Liver (tissue), 9 donors: ENCODE measurements around the gene NDUFA8. TPM values are rescaled to one million over a fixed set of nuclear protein-coding genes. Genes with fewer than 3 reads are reported as not detected.

ENCODE experiments used
- DNase-seq: peaks from one replicate; pipeline ENCODE4 v3.0.0-alpha.2; 2017; ENCODE audit warnings: low spot score
- H3K27ac ChIP-seq, 2 donors: one replicate each; pipeline ENCODE4 v1.7.0; 2013; ENCODE audit warnings: inconsistent platforms in 2 of 2, low read length in 2 of 2, control low read depth in 1 of 2, low read depth in 1 of 2, mild to moderate bottlenecking in 1 of 2
- H3K27me3 ChIP-seq, 4 donors: one replicate each; pipeline versions ENCODE4 v1.6.1 to v1.7.0; 2013; ENCODE audit warnings: low read length in 3 of 4, inconsistent platforms in 1 of 4, mild to moderate bottlenecking in 1 of 4, moderate library complexity in 1 of 4; ENCODE audit not compliant: control insufficient read depth in 4 of 4, insufficient read depth in 4 of 4
- H3K36me3 ChIP-seq, 4 donors: one replicate each; pipeline versions ENCODE4 v1.6.1 to v1.7.0; 2013; ENCODE audit warnings: low read length in 3 of 4, mild to moderate bottlenecking in 3 of 4, low read depth in 1 of 4, moderate library complexity in 1 of 4; ENCODE audit not compliant: control insufficient read depth in 4 of 4, insufficient read depth in 3 of 4
- H3K4me1 ChIP-seq, 4 donors: one replicate each; pipeline versions ENCODE4 v1.6.1 to v1.7.0; 2013; ENCODE audit warnings: low read length in 3 of 4, mild to moderate bottlenecking in 3 of 4, moderate library complexity in 1 of 4; ENCODE audit not compliant: control insufficient read depth in 4 of 4, insufficient read depth in 4 of 4
- H3K4me3 ChIP-seq, 3 donors: one replicate each; pipeline versions ENCODE4 v1.6.1 to v1.7.0; 2013; ENCODE audit warnings: low read length in 3 of 3, control low read depth in 1 of 3, low read depth in 1 of 3, mild to moderate bottlenecking in 1 of 3
- H3K9ac ChIP-seq, 2 donors: one replicate each; pipeline ENCODE4 v1.7.0; 2013; ENCODE audit warnings: low read length in 2 of 2, mild to moderate bottlenecking in 2 of 2, moderate library complexity in 2 of 2, control low read depth in 1 of 2, low read depth in 1 of 2
- H3K9me3 ChIP-seq, 4 donors: one replicate each; pipeline versions ENCODE4 v1.6.1 to v1.7.0; 2013; ENCODE audit warnings: low read length in 3 of 4; ENCODE audit not compliant: control insufficient read depth in 4 of 4
- EGR1 ChIP-seq, 2 donors: IDR thresholded peaks; 2 replicates each; pipeline ENCODE4 v1.6.1; 2016 to 2018; ENCODE audit warnings: antibody characterized with exemption in 2 of 2, low read depth in 2 of 2
- FOXA2 ChIP-seq: IDR thresholded peaks from 2 replicates; pipeline ENCODE4 v1.6.1; 2016; ENCODE audit warnings: antibody characterized with exemption
- GABPA ChIP-seq, 2 donors: IDR thresholded peaks in 1 of 2; conservative IDR thresholded peaks in 1 of 2; 2 replicates each; pipeline ENCODE4 v1.6.1; 2016; ENCODE audit warnings: antibody characterized with exemption in 2 of 2, mild to moderate bottlenecking in 1 of 2, moderate library complexity in 1 of 2
- HNF4A ChIP-seq, 2 donors: conservative IDR thresholded peaks; 2 replicates each; pipeline ENCODE4 v1.6.1; 2016; ENCODE audit warnings: antibody characterized with exemption in 2 of 2, mild to moderate bottlenecking in 2 of 2
- HNF4G ChIP-seq: IDR thresholded peaks from 2 replicates; pipeline ENCODE4 v1.6.1; 2016; ENCODE audit warnings: antibody characterized with exemption
- NR2F2 ChIP-seq: IDR thresholded peaks from 2 replicates; pipeline ENCODE4 v1.6.1; 2016; ENCODE audit warnings: antibody characterized with exemption
- RAD21 ChIP-seq, 2 donors: IDR thresholded peaks; 2 replicates each; pipeline ENCODE4 v1.6.1; 2016; ENCODE audit warnings: antibody characterized with exemption in 2 of 2, mild to moderate bottlenecking in 2 of 2
- SP1 ChIP-seq: IDR thresholded peaks from 2 replicates; pipeline ENCODE4 v1.6.1; 2018; ENCODE audit warnings: antibody characterized with exemption, mild to moderate bottlenecking
- TAF1 ChIP-seq: conservative IDR thresholded peaks from 2 replicates; pipeline ENCODE4 v1.6.1; 2016; ENCODE audit warnings: antibody characterized with exemption, mild to moderate bottlenecking
- YY1 ChIP-seq: IDR thresholded peaks from 2 replicates; pipeline ENCODE4 v1.6.1; 2016; ENCODE audit warnings: antibody characterized with exemption, mild to moderate bottlenecking
- WGBS: extraction: QIAGEN DNeasy Blood & Tissue Kit; methylation state at CpG from one replicate; pipeline ENCODE4 v1.1.7; 2013; 5-methylcytosine and 5-hydroxymethylcytosine counted together
- polyA plus RNA-seq, 2 donors: library from polyadenylated mRNA; stranded (reverse) in 1 of 2; unstranded in 1 of 2; fragments of 200-250 nt in 1 of 2; fragments of >200 nt in 1 of 2; fragmentation: Nextera tagmentation in 1 of 2; extraction: Ambion mirVana in 1 of 2; gene quantifications; one replicate each; pipeline versions ENCODE4 v1.2.1 to v1.2.3, GENCODE V29; 2013 to 2015
- total RNA-seq, 2 donors: library from RNA; depleted of rRNA; stranded (reverse); fragments of >200 nt; gene quantifications; one replicate each; pipeline ENCODE4 v1.2.3, GENCODE V29; 2014
- TF ChIP-seq, protein P1 (sequence below): IDR thresholded peaks from 2 replicates; pipeline ENCODE4 v1.6.1; 2016; ENCODE audit warnings: antibody characterized with exemption
- TF ChIP-seq, protein P2 (sequence below): IDR thresholded peaks from 2 replicates; pipeline ENCODE4 v1.6.1; 2016; ENCODE audit warnings: antibody characterized with exemption, mild to moderate bottlenecking
- TF ChIP-seq, protein P3 (sequence below): fragments of 150-350 bp; IDR thresholded peaks from 2 replicates; pipeline ENCODE4 v1.5.1; 2017; ENCODE audit warnings: improper control_type of control experiment, low read depth, low read length; ENCODE audit not compliant: missing input control
- TF ChIP-seq, protein P4 (sequence below): IDR thresholded peaks from 2 replicates; pipeline ENCODE4 v1.6.1; 2016; ENCODE audit warnings: antibody characterized with exemption
- donor health status: healthy.
- donor health status: healthy.
- donor health status: healthy.
- donor health status: healthy.
- donor health status: healthy.

The NDUFA8 gene
- total and polyA plus RNA-seq, 4 donors: 24.9 to 51.9 (median 38.8) TPM

DNA sequence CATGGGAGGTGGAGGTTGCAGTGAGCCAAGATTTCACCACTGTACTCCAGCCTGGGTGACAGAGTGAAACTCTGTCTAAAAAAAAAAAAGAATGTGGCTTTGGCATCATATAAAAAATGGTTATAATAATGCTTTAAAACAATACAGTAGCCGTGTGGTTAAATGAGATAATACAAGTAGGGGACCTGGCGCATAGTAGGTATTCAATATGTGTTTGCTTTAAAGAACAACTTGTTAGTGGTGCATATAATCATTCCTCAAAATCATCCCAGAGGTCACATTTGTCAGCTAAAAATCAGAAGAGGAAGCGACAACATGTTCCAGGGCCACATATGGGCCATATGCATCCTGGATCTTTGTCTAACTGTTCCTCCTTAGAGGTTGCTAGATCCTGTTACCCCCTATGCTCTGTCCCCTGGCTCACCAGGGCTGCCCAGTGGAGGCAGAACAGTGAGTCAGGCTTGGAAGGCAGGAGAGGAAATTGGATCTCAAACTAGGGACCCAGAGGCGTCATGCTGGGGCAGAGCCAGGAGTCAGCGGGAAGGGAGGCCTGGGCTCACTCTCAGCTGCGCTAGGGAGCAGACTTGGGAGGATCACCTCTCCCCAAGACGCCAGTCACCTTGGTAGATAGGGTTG lies 41.5 kb upstream of the NDUFA8 start:
- Histone ChIP-seq H3K4me3 (no peak overlapping the region), H3K36me3 (no peaks in the 10 kb centered on the region), H3K27ac (no peak overlapping the region), H3K4me1 (no peaks in the 10 kb centered on the region), H3K9me3 (no peaks in the 10 kb centered on the region), H3K27me3 (no peaks in the 10 kb centered on the region), H3K9ac (no peak overlapping the region)
- TF ChIP-seq NR2F2 (no peak), HNF4A (conservative IDR thresholded peaks at IDR 0.05) (no peak), SP1 (no peak), YY1 (no peak), HNF4G (no peak)
- TF ChIP-seq, protein P1, sequence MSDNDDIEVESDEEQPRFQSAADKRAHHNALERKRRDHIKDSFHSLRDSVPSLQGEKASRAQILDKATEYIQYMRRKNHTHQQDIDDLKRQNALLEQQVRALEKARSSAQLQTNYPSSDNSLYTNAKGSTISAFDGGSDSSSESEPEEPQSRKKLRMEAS: no peak
- 88% methylated on average over 7 of the region's 7 CpGs for WGBS
- DNase-seq: no peak

DNA sequence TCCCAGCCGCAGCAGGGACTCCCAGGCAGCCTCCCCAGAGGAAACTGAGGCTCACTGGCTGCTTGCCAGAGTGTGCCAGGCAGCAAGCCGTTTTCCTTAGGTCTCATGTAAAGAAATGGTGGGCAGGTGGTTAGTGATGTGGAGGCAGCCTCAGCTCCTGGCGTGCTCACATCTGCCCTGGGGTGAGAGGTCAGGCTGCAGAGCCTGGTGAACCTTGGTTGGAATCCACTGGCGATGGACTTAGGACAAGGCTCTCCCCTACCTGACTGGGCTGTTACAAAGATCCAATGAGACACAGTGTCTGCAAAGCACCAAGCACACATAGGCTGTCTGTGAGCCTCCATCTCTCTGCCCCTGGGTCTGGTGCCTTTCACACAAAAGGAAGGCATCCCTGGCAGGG lies 38.3 kb upstream of the NDUFA8 start:
- H3K4me1 ChIP-seq: no peaks in the 10 kb centered on the region
- no peak overlapping the region for H3K4me3 ChIP-seq
- no peaks in the 10 kb centered on the region for H3K9me3 ChIP-seq
- H3K27me3 ChIP-seq: no peaks in the 10 kb centered on the region
- WGBS: 58% methylated on average over 4 of the region's 4 CpGs
- H3K36me3 ChIP-seq: no peaks in the 10 kb centered on the region
- no peak for DNase-seq
- no peak overlapping the region for H3K9ac ChIP-seq
- H3K27ac ChIP-seq: no peak overlapping the region
- TF ChIP-seq HNF4A (conservative IDR thresholded peaks at IDR 0.05): peak in 1 of 2 donors; percentile 18
- TF ChIP-seq GABPA (IDR thresholded peaks at IDR 0.05 in 1 of 2, conservative IDR thresholded peaks at IDR 0.05 in 1 of 2): no peak

DNA sequence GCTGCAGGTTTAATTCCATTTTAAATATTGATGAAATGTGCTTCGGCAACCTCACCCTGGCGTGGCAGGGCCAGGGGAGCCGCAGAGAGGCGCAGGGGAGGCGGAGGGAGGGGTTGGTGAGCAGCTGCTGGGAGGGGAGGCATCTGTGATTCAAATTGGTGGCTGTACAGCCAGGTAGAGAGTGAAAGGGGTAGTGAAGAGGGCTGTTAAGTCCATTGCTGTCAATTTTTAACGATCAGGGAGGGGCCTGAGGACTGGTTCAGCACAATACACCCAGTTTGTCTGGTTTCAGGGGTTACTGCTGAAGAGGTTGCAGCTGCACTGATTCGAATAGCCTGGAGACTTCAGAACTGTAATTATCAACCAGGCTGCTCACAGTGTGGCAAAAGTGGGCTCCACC lies 37.8 kb upstream of the NDUFA8 start:
- Histone ChIP-seq H3K36me3 (no peaks in the 10 kb centered on the region), H3K4me1 (no peaks in the 10 kb centered on the region), H3K9ac (no peak overlapping the region), H3K27ac (no peak overlapping the region), H3K4me3 (no peak overlapping the region), H3K27me3 (no peaks in the 10 kb centered on the region), H3K9me3 (no peaks in the 10 kb centered on the region)
- no peak for TF ChIP-seq RAD21 (IDR thresholded peaks at IDR 0.05)
- TF ChIP-seq TAF1: no peak
- TF ChIP-seq, protein P2, sequence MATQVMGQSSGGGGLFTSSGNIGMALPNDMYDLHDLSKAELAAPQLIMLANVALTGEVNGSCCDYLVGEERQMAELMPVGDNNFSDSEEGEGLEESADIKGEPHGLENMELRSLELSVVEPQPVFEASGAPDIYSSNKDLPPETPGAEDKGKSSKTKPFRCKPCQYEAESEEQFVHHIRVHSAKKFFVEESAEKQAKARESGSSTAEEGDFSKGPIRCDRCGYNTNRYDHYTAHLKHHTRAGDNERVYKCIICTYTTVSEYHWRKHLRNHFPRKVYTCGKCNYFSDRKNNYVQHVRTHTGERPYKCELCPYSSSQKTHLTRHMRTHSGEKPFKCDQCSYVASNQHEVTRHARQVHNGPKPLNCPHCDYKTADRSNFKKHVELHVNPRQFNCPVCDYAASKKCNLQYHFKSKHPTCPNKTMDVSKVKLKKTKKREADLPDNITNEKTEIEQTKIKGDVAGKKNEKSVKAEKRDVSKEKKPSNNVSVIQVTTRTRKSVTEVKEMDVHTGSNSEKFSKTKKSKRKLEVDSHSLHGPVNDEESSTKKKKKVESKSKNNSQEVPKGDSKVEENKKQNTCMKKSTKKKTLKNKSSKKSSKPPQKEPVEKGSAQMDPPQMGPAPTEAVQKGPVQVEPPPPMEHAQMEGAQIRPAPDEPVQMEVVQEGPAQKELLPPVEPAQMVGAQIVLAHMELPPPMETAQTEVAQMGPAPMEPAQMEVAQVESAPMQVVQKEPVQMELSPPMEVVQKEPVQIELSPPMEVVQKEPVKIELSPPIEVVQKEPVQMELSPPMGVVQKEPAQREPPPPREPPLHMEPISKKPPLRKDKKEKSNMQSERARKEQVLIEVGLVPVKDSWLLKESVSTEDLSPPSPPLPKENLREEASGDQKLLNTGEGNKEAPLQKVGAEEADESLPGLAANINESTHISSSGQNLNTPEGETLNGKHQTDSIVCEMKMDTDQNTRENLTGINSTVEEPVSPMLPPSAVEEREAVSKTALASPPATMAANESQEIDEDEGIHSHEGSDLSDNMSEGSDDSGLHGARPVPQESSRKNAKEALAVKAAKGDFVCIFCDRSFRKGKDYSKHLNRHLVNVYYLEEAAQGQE: no peak
- TF ChIP-seq GABPA (IDR thresholded peaks at IDR 0.05 in 1 of 2, conservative IDR thresholded peaks at IDR 0.05 in 1 of 2): no peak
- TF ChIP-seq, protein P3, sequence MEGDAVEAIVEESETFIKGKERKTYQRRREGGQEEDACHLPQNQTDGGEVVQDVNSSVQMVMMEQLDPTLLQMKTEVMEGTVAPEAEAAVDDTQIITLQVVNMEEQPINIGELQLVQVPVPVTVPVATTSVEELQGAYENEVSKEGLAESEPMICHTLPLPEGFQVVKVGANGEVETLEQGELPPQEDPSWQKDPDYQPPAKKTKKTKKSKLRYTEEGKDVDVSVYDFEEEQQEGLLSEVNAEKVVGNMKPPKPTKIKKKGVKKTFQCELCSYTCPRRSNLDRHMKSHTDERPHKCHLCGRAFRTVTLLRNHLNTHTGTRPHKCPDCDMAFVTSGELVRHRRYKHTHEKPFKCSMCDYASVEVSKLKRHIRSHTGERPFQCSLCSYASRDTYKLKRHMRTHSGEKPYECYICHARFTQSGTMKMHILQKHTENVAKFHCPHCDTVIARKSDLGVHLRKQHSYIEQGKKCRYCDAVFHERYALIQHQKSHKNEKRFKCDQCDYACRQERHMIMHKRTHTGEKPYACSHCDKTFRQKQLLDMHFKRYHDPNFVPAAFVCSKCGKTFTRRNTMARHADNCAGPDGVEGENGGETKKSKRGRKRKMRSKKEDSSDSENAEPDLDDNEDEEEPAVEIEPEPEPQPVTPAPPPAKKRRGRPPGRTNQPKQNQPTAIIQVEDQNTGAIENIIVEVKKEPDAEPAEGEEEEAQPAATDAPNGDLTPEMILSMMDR: no peak
- no peak for TF ChIP-seq FOXA2
- no peak for TF ChIP-seq SP1
- TF ChIP-seq EGR1 (IDR thresholded peaks at IDR 0.05; ENCODE audit: low read depth in 2 of 2): no peak
- TF ChIP-seq, protein P4, sequence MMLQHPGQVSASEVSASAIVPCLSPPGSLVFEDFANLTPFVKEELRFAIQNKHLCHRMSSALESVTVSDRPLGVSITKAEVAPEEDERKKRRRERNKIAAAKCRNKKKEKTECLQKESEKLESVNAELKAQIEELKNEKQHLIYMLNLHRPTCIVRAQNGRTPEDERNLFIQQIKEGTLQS: no peak
- 58% methylated on average over 7 of the region's 7 CpGs for WGBS
- no peak for DNase-seq
